HepG2 (cell line): ENCODE measurements around the gene MINDY2. TPM values are rescaled to one million over a fixed set of nuclear protein-coding genes. Genes with fewer than 3 reads are reported as not detected.

Experiments
- ARNTL ChIP-seq: sonication (generic); formaldehyde crosslinking; IDR thresholded peaks from 2 replicates; pipeline ENCODE4 v1.4.0; 2020; ENCODE audit warnings: mild to moderate bottlenecking, missing genetic modification reagents
- CENPBD1 ChIP-seq: sonication (generic); formaldehyde crosslinking; IDR thresholded peaks from 2 replicates; pipeline ENCODE4 v1.8.0; 2022; ENCODE audit warnings: missing genetic modification reagents, low read depth, mild to moderate bottlenecking, borderline replicate concordance
- GMEB2 ChIP-seq: IDR thresholded peaks from 2 replicates; pipeline ENCODE4 v1.6.1; 2016; ENCODE audit warnings: missing biosample characterization, missing genetic modification reagents, low read depth
- GRHL1 ChIP-seq: sonication (generic); formaldehyde crosslinking; conservative IDR thresholded peaks from 2 replicates; pipeline ENCODE4 v1.8.0; 2022; ENCODE audit warnings: missing genetic modification reagents
- NKX3-1 ChIP-seq: sonication (generic); formaldehyde crosslinking; IDR thresholded peaks from 2 replicates; pipeline ENCODE4 v1.5.0; 2020; ENCODE audit warnings: missing genetic modification reagents
- ONECUT2 ChIP-seq: sonication (generic); formaldehyde crosslinking; IDR thresholded peaks from 2 replicates; pipeline ENCODE4 v1.4.0; 2020; ENCODE audit warnings: missing genetic modification reagents
- PAXIP1 ChIP-seq: sonication (generic); formaldehyde crosslinking; conservative IDR thresholded peaks from 2 replicates; pipeline ENCODE4 v1.4.0; 2020; ENCODE audit warnings: mild to moderate bottlenecking, missing genetic modification reagents, moderate library complexity
- PRDM10 ChIP-seq: sonication (generic); formaldehyde crosslinking; IDR thresholded peaks from 2 replicates; pipeline ENCODE4 v1.4.0; 2020; ENCODE audit warnings: low read depth, missing genetic modification reagents
- SMYD3 ChIP-seq: sonication (generic); formaldehyde crosslinking; IDR thresholded peaks from 2 replicates; pipeline ENCODE4 v1.8.1; 2023; ENCODE audit warnings: mild to moderate bottlenecking, missing genetic modification reagents
- ZNF431 ChIP-seq: sonication (generic); formaldehyde crosslinking; IDR thresholded peaks from 2 replicates; pipeline ENCODE4 v1.9.0; 2022; ENCODE audit warnings: missing genetic modification reagents, low read depth, mild to moderate bottlenecking, borderline replicate concordance
- ZNF574 ChIP-seq: sonication (generic); formaldehyde crosslinking; IDR thresholded peaks from 2 replicates; pipeline ENCODE4 v1.4.0; 2020; ENCODE audit warnings: missing genetic modification reagents
- ZNF883 ChIP-seq: sonication (generic); formaldehyde crosslinking; IDR thresholded peaks from 2 replicates; pipeline ENCODE4 v1.5.1; 2020; ENCODE audit warnings: mild to moderate bottlenecking, missing genetic modification reagents; ENCODE audit errors: not compliant biosample characterization
- ZSCAN25 ChIP-seq: sonication (generic); formaldehyde crosslinking; IDR thresholded peaks from 2 replicates; pipeline ENCODE4 v1.8.0; 2022; ENCODE audit warnings: mild to moderate bottlenecking, missing genetic modification reagents
- polyA plus RNA-seq, 8 experiments: library from polyadenylated mRNA; depleted of rRNA in 3 of 8; stranded (reverse) in 7 of 8; unstranded in 1 of 8; fragments of >200 nt; fragmentation: Illumina TruSeq in 4 of 8; extraction: Trizol in 4 of 8; gene quantifications; 2 replicates each; pipeline versions ENCODE4 v1.2.1 to v1.2.3, GENCODE V29; 2011 to 2016; ENCODE audit warnings: low read depth in 4 of 8, missing spikeins in 1 of 8, mixed read lengths in 1 of 8; ENCODE audit not compliant: insufficient read depth in 1 of 8
- total RNA-seq, 5 experiments: library from RNA; depleted of rRNA; stranded (reverse); fragments of >200 nt; fragmentation: Illumina TruSeq; extraction: Trizol; gene quantifications; 2 replicates each; pipeline ENCODE4 v1.2.3, GENCODE V29; 2016; ENCODE audit warnings: low read depth in 1 of 5

MINDY2 gene
- total and polyA plus RNA-seq, 2 of the 13 experiments (the other 11 are each of a cell fraction or from before 2014, with no cell fraction given): 7.2 to 12.6 TPM

- TF ChIP-seq ZNF883 (CRISPR knock-in tag): peak; percentile 29
- no peak; the same call in 1 of the 2 replicates for TF ChIP-seq PRDM10
- TF ChIP-seq CENPBD1: no peak
- TF ChIP-seq GMEB2 (CRISPR knock-in tag): peak; percentile 73; the same call in 1 of the 2 replicates
- peak; percentile 80 for TF ChIP-seq PAXIP1 (CRISPR knock-in tag)
- TF ChIP-seq SMYD3 (CRISPR knock-in tag): no peak
- no peak; the same call in 1 of the 2 replicates for TF ChIP-seq ZSCAN25 (CRISPR knock-in tag)
- TF ChIP-seq ZNF574: peak; percentile 77
- peak; percentile 78 for TF ChIP-seq ARNTL (CRISPR knock-in tag)
- TF ChIP-seq NKX3-1: peak; percentile 62; the same call in 1 of the 2 replicates
- TF ChIP-seq GRHL1: no peak
- TF ChIP-seq ONECUT2 (CRISPR knock-in tag): no peak
- TF ChIP-seq ZNF431: no peak
Observed at GRCh38 chr15:58770857-58771620, at the start of gene MINDY2 (continued).
